Activated CD4-positive, alpha-beta T cell treated with anti-CD3 and anti-CD28 coated beads for 4 hours (primary cell): ENCODE results near the gene OCSTAMP.

Experiments used
- DNase-seq, 2 donors: peaks; one replicate each; pipeline ENCODE4 v3.0.0-alpha.2; 2020

OCSTAMP gene

GRCh38 chr20:46507760-46508407, 42.6 kb downstream of the OCSTAMP start:
- DNase-seq = no peak

- no peak for DNase-seq
Measured at GRCh38 chr20:46505506-46505905, 44.9 kb downstream of the OCSTAMP start.

- DNase-seq = no peak
Measured at GRCh38 chr20:46501961-46502360, 48.5 kb downstream of the OCSTAMP start.

GRCh38 chr20:46501337-46501942, 49.0 kb downstream of the OCSTAMP start:
- DNase-seq = no peak

- DNase-seq = no peak
Measured at GRCh38 chr20:46494077-46494476, 56.4 kb downstream of the OCSTAMP start.

GRCh38 chr20:46491354-46491753, 59.1 kb downstream of the OCSTAMP start:
- DNase-seq = no peak
